Measurements from ENCODE around the gene ZSCAN10.

Gene ZSCAN10

DNA sequence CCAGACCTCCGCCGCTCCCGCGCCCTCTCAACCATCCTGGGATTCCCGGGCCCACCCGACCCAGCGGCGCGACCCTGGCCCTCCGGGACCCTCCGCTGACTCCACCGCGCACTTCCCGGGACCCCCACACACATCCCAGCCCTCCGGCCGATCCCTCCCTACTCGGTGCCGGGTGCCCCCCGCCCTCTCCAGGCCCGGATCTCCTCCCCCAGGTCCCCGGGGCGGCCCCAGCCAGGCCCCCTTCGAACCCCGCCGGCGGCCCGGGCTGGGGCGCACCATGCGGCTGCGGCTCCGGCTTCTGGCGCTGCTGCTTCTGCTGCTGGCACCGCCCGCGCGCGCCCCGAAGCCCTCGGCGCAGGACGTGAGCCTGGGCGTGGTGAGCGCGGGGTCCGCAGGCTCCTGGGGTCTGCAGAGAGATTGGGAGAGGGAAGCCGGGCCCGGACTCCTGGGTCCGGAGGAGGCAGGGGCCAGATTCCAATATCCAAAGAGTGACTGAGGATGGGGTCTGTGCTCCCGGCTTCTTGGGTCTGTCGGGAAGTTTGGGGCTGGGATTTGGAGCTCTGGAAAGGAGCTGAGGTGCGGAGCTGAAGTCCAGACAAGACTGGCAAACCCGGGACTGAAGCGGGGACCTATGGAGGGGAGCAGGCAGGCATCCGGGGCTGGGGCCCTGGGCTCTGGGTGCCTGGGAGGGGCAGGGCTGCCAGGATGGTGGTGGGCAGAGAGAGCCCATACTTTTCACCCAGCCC lies 52.3 kb downstream of the ZSCAN10 start:
- no peak for DNase-seq (ENCODE audit: low read depth)

DNA sequence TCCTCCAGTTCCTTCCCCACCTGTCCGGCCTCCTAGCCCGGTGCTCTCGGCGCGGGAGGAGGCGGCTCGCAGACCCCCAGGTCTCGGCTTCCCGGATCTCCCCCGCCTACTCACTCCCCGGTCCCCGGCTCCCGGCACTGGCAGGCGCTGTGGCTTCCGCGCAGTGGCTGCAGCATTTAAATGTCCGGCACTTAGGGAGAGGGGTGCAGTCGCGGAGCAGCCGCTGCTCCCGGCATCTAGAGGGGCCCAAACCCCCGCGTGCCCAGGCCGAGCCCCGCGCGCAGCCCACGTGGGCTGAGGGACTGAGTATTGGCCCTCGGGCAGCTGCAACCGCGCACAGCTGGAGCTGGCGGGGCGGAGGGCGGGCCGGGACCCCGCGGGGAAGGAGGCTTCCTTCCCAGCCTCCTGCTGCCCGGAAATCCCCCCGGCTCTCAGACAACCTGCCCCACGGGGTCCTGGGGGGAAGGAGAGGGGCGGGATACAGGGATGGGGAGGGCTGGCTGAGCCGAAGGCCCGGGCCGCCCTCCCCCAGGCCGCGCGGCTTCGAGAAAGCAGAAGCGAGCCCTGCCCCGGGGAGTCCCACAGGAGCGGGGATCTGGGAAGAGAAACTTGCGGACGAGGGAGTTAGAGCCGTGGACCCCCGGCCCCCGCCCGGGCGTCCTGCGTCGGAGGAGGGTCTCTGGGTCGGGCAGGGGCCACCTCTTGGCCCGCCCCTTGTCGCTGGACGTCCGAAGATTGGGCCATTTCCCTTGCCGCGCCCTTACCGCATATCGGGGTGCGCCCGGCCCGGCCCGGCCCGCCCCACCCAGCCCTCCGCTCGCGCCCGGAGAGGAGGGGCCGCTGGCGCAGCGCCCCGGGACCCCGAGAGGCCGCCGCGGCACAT lies 53.1 kb downstream of the ZSCAN10 start, which contains the start of gene MMP25:
Gene MMP25 (plus strand): TSS at position 804 of the 883 bp plus-strand sequence. CDS start 357 bp downstream, outside the sequence.
- no peak for DNase-seq (ENCODE audit: low read depth)

DNA sequence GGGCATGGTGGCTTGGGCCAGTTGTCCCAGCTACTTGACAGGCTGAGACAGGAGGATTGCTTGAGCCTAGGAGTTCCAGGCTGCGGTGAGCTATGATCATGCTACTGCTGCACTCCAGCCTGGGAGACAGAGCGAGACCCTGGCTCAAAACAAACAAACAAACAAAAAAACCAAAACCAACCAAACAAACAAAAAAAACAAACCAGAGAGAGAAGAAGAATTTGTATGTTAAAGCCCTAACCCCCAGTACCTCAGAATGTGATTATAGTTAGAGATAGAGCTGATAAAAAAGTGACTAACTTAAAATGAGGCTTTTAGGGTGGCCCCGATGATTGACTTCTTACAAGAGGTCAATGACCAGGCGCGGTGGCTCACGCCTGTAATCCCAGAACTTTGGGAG lies 54.4 kb downstream of the ZSCAN10 start:
- DNase-seq (ENCODE audit: low read depth): no peak

DNA sequence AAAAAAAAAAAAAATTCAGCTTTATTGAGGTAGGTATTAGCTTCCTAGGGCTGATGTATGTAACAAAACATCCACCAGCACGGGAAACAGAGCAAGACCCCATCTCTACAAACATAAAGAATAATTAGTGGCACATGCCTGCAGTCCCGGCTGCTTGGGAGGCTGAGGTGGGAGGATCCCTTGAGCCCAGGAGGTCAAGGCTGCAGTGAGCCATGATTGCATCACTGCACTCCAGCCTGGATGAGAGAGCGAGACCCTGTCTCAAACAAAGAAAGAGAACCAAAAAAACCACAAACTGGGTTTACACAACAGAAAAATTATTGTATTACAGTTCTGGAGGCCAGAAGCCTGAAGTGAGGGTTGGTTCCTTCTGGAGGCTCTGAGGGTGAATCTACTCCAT lies 56.7 kb downstream of the ZSCAN10 start:
- no peak for DNase-seq (ENCODE audit: low read depth)

DNA sequence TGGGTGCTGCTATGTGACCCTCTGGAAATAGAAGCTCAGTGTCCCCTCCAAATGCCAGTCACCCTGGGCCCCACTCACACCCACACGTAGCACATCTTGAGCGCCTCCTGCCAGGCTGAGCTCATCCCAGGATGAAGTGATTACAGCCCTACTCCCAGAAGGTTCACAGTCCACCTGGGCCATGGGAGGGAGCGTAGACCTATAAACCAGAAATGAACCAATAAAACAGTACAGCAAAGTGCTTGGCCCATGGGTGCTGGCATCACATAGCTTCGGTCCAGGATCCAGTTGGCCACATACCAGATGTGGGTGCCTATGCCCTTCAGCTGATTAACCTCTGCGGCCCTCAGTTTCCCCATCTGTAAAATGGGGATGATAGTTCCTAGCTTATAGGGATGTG lies 60.2 kb downstream of the ZSCAN10 start:
- no peak for DNase-seq (ENCODE audit: low read depth)
